Upper lobe of left lung (tissue), 6 donors: Measurements from ENCODE around the gene RCSD1. TPM values are rescaled to one million over a fixed set of nuclear protein-coding genes. Genes with fewer than 3 reads are reported as not detected.

Source experiments
- ATAC-seq, 2 donors: fragments of 200-7000 bp; cut with Tn5 transposase; one replicate each; pipeline ENCODE4 v1.9.1; 2022; ENCODE audit warnings: mild to moderate bottlenecking in 2 of 2, moderate library complexity in 2 of 2; ENCODE audit not compliant: low FRiP score in 2 of 2
- DNase-seq, 2 donors: peaks; one replicate each; pipeline ENCODE4 v3.0.0-alpha.2; 2019 to 2020
- H3K27ac ChIP-seq, 4 donors: fragments of 200-600 bp; sonication (generic); one replicate each; pipeline ENCODE4 v1.5.1; 2016 to 2019
- H3K27me3 ChIP-seq, 4 donors: fragments of 200-600 bp; sonication (generic); one replicate each; pipeline ENCODE4 v1.5.1; 2017 to 2019
- H3K36me3 ChIP-seq, 4 donors: fragments of 200-600 bp; sonication (generic); one replicate each; pipeline ENCODE4 v1.5.1; 2016 to 2019
- H3K4me1 ChIP-seq, 4 donors: fragments of 200-600 bp; sonication (generic); one replicate each; pipeline ENCODE4 v1.5.1; 2018 to 2019
- H3K4me3 ChIP-seq, 4 donors: fragments of 200-600 bp; sonication (generic); one replicate each; pipeline ENCODE4 v1.5.1; 2017 to 2019; ENCODE audit warnings: mild to moderate bottlenecking in 2 of 4, moderate library complexity in 1 of 4
- H3K9me3 ChIP-seq, 4 donors: fragments of 200-600 bp; sonication (generic); one replicate each; pipeline ENCODE4 v1.5.1; 2018 to 2019
- EP300 ChIP-seq, 4 donors: sonication (generic); formaldehyde crosslinking; IDR thresholded peaks; one replicate each; pipeline ENCODE4 v1.5.1; 2017; ENCODE audit warnings: antibody characterized with exemption in 4 of 4, control low read depth in 2 of 4
- POLR2A ChIP-seq, 4 donors: fragments of 450-650 bp; IDR thresholded peaks; one replicate each; pipeline ENCODE4 v1.5.1; 2016 to 2017; ENCODE audit warnings: antibody characterized with exemption in 4 of 4, mild to moderate bottlenecking in 2 of 4
- POLR2AphosphoS5 ChIP-seq, 2 donors: sonication (generic); formaldehyde crosslinking; IDR thresholded peaks; one replicate each; pipeline ENCODE4 v1.5.1; 2017; ENCODE audit warnings: antibody characterized with exemption in 2 of 2
- WGBS, 2 donors: methylation state at CpG; one replicate each; pipeline ENCODE4 v1.1.5; 2017 to 2018; 5-methylcytosine and 5-hydroxymethylcytosine counted together
- total RNA-seq, 6 donors: library from RNA; depleted of rRNA in 4 of 6; stranded (reverse); fragments of >200 nt in 4 of 6; gene quantifications; one replicate each; pipeline versions ENCODE4 v1.1.0 to v1.2.1, GENCODE V29; 2016 to 2021
- TF ChIP-seq, protein P1 (sequence below), 6 experiments: fragments of 450-650 bp in 4 of 6; fragments of 200-600 bp in 2 of 6; sonication (generic) in 2 of 6; IDR thresholded peaks; one replicate each; pipeline ENCODE4 v1.5.1; 2016 to 2019; ENCODE audit warnings: antibody characterized with exemption in 6 of 6
- donor health status: DM: no; HTN: no; CAD: no; lungs with moderate emphysema.
- donor health status: DM: no; HTN: yes; CAD: no; lungs with severe emphysema.

Gene RCSD1
- total RNA-seq, 6 donors from 2014 or later, result 10.7 to 27.2 (median 18.1) TPM

DNA sequence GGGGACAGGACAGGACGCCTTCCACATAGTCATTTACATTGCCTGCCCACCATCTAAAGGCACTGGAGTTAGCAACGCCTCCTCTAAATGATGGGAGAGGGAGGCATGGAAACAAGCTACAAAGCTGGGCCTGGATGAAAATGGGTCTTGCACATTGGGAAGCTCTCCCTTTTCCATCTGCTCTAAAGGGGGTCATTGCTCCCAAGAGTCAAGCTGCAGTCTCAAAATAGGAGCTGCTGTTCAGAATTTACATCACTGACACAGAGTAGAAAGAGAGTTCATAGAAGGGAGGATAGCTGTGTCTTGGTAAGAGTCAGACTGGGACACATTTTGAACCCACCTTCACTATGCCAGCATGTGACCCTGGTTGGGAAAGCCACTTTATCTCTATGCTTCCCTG, 26.6 kb downstream of the RCSD1 start:
- DNase-seq, result no peak
- ATAC-seq, result no peak
- H3K27ac ChIP-seq, result no peak overlapping the region
- WGBS, 2 donors, result 91 to 95% methylated on average over 2 of the region's 2 CpGs
- H3K4me1 ChIP-seq, result peaks cover 15 to 46% (median 29%) of the 10 kb centered on the region in 4 donors
- no peaks in the 10 kb centered on the region for H3K27me3 ChIP-seq
- no peaks in the 10 kb centered on the region for H3K36me3 ChIP-seq
- H3K4me3 ChIP-seq, result no peak overlapping the region
- no peak for TF ChIP-seq POLR2AphosphoS5 (IDR thresholded peaks at IDR 0.05)
- TF ChIP-seq EP300 (IDR thresholded peaks at IDR 0.05), result no peak
- TF ChIP-seq, protein P1, sequence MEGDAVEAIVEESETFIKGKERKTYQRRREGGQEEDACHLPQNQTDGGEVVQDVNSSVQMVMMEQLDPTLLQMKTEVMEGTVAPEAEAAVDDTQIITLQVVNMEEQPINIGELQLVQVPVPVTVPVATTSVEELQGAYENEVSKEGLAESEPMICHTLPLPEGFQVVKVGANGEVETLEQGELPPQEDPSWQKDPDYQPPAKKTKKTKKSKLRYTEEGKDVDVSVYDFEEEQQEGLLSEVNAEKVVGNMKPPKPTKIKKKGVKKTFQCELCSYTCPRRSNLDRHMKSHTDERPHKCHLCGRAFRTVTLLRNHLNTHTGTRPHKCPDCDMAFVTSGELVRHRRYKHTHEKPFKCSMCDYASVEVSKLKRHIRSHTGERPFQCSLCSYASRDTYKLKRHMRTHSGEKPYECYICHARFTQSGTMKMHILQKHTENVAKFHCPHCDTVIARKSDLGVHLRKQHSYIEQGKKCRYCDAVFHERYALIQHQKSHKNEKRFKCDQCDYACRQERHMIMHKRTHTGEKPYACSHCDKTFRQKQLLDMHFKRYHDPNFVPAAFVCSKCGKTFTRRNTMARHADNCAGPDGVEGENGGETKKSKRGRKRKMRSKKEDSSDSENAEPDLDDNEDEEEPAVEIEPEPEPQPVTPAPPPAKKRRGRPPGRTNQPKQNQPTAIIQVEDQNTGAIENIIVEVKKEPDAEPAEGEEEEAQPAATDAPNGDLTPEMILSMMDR (IDR thresholded peaks at IDR 0.05), result no peak
- no peak for TF ChIP-seq POLR2A (IDR thresholded peaks at IDR 0.05)
- no peaks in the 10 kb centered on the region for H3K9me3 ChIP-seq

DNA sequence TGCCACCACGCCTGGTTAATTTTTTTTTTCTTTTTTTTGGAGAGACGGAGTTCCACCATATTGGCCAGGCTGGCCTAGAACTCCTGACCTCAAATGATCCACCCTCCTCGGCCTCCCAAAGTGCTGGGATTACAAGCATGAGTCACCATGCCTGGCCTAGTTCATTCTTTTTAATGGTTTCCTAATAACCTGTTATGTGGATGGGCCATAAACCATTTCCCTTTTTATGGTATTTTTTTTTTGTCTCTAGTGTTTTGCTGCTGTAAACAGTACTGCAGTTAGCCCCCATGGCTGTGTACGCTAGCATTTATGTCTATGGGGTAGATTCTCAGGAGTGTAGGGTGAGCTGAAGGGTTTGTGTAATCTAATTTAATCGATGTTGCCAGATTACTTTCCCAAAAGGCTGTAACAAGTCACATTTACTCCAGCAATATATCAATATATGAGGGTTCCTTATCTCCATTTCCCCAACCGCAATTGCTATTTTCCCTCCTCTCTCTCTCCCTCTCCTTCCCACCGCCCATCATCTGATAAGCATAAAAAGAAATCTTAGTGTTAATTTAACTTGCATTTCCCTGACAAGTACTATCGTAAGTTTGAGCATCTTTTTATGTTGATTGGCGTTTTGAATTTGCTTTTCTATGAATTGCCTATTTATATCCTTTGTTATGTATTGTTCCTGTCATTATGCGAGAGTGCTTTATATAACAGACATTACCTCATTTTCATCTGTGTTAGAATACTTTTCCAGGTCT, 28.7 kb downstream of the RCSD1 start:
- peak in 1 of 2 donors; percentile 31 for ATAC-seq
- H3K4me3 ChIP-seq, result no peak overlapping the region
- H3K9me3 ChIP-seq, result no peaks in the 10 kb centered on the region
- TF ChIP-seq POLR2A (IDR thresholded peaks at IDR 0.05) (no peak), EP300 (IDR thresholded peaks at IDR 0.05) (no peak), POLR2AphosphoS5 (IDR thresholded peaks at IDR 0.05) (no peak)
- no peaks in the 10 kb centered on the region for H3K27me3 ChIP-seq
- no peak for DNase-seq
- 65 to 70% methylated on average over 10 of the region's 10 CpGs for WGBS, 2 donors
- no peak overlapping the region for H3K27ac ChIP-seq
- H3K4me1 ChIP-seq, result peaks cover 34 to 60% (median 46%) of the 10 kb centered on the region in 4 donors
- no peaks in the 10 kb centered on the region for H3K36me3 ChIP-seq

DNA sequence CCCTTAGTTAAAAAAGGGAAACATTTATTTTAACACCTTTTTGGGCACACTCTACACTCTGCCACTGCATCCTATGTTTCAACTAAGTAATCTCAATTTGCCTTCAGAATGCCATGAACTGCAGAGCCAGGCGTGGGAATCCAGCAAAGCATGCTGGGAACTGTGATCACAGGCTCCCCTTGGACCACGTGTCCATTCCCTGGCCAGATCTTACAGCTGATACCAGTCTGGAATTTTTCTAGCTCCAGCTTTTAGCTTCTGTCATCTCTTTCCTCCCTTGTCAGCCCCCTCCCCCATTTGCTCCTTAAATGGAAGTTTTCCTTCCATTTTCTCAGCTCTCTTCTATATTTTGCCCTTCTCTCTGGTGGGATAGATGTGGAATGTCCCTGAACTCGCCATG, 29.4 kb downstream of the RCSD1 start:
- ATAC-seq, result no peak
- Histone ChIP-seq H3K27me3 (no peaks in the 10 kb centered on the region), H3K36me3 (no peaks in the 10 kb centered on the region), H3K4me1 (peaks cover 39 to 59% (median 49%) of the 10 kb centered on the region in 4 donors), H3K9me3 (no peaks in the 10 kb centered on the region), H3K27ac (peak overlapping the region in 1 of 4 donors; percentile 24), H3K4me3 (no peak overlapping the region)
- WGBS, 2 donors, result 58 to 63% methylated on average over 3 of the region's 3 CpGs
- no peak for DNase-seq
- no peak for TF ChIP-seq EP300 (IDR thresholded peaks at IDR 0.05)
- TF ChIP-seq, protein P1 (IDR thresholded peaks at IDR 0.05), result no peak
- no peak for TF ChIP-seq POLR2A (IDR thresholded peaks at IDR 0.05)
- TF ChIP-seq POLR2AphosphoS5 (IDR thresholded peaks at IDR 0.05), result no peak

DNA sequence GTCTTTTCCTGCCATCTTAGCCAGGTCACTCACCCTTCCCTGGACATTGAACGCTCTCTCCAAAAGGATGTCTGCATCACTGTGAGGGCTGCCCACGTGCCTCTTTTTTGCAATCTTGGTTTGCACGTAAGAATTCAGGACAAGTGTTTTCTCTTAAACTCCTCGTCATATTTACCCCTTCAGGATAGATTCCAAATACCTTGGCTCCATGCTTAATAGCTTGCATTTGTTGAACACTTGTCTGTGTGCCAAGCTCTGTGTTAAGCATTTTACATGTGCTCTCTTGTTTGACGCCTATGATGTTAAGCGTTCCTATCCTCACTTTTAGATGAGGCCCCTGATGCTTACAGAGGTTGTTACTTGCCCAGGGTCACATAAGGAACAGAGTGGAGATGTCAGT, 29.8 kb downstream of the RCSD1 start:
- H3K27ac ChIP-seq, result peak overlapping the region in 1 of 4 donors; percentile 24
- TF ChIP-seq, protein P1 (IDR thresholded peaks at IDR 0.05), result no peak
- no peak for TF ChIP-seq POLR2A (IDR thresholded peaks at IDR 0.05)
- no peak for TF ChIP-seq POLR2AphosphoS5 (IDR thresholded peaks at IDR 0.05)
- TF ChIP-seq EP300 (IDR thresholded peaks at IDR 0.05), result no peak
- peak in 1 of 2 donors; percentile 13 for ATAC-seq

DNA sequence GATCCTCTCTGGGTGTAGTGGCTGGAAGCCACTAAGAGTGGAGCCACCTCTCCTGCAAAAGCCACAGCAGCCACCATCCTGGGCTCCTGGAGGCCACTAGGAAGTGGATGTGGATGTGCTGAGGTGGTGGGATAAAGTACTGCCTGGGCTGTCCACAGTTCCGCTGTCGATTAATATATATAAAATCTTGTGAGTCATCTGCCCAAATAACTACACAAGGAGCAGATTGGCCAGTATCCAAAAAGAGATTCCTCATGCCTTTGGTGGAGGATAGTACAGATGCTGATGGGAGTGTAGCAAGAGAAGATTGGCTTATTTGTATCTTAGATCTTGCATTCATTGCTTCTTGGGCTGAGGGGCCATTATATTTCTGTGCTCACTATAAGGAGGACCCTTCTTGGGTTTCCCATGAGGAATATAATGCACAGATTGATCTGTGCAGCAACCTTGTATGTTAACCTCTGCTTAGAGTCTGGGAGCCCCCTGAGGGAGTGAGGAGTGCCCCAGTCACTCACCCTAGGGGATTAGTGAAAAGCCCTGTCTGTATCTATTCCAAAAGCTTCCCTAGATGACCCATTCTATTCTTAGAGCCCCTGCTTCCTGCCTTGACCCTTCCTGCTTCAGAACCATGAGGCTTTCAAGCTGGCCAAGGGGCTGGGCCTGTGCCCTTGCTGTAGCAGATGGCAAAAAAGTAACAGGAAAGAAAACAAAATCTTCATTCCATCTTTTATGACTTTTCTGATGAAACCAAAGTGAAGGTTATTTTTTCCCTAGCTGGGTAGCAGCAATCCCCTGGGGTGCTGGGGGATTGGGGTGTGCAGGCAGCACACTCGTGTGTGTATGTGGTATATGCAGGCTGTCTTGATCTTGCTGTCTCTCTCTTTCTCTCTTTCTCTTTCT, 31.7 kb downstream of the RCSD1 start:
- ATAC-seq (no peak), DNase-seq (no peak)
- no peaks in the 10 kb centered on the region for H3K27me3 ChIP-seq
- H3K27ac ChIP-seq, result peak overlapping the region in 3 of 4 donors; percentile 18 to 39 (median 37)
- WGBS, 2 donors, result 65 to 78% methylated on average over 3 of the region's 3 CpGs
- TF ChIP-seq, protein P1 (IDR thresholded peaks at IDR 0.05), result no peak
- TF ChIP-seq POLR2AphosphoS5 (IDR thresholded peaks at IDR 0.05) (no peak), EP300 (IDR thresholded peaks at IDR 0.05) (no peak)
- H3K4me3 ChIP-seq, result no peak overlapping the region
- H3K4me1 ChIP-seq, result peaks cover 39 to 53% (median 47%) of the 10 kb centered on the region in 4 donors
- H3K9me3 ChIP-seq, result no peaks in the 10 kb centered on the region
- H3K36me3 ChIP-seq, result no peaks in the 10 kb centered on the region

More for the DNA sequence above, 29.8 kb downstream of the RCSD1 start:
- WGBS, 2 donors, result 62 to 68% methylated on average over 6 of the region's 6 CpGs
- Histone ChIP-seq H3K4me1 (peaks cover 39 to 55% (median 48%) of the 10 kb centered on the region in 4 donors), H3K27me3 (no peaks in the 10 kb centered on the region), H3K9me3 (no peaks in the 10 kb centered on the region), H3K36me3 (no peaks in the 10 kb centered on the region), H3K4me3 (no peak overlapping the region)
- DNase-seq, result no peak
